Stimulated activated CD8-positive, alpha-beta memory T cell treated with anti-CD3 and anti-CD28 coated beads, Interleukin-12 subunit alpha, Interleukin-12 subunit beta, amount 100 ng/mL, for 4 hours (primary cell): ENCODE data around the gene PRDM1.
A peak's percentile ranks its signal among the peaks of the same experiment; 100 is the strongest.

Experiments used
- DNase-seq: peaks from one replicate; pipeline ENCODE4 v3.0.0-alpha.2; 2020; ENCODE audit warnings: low read depth

PRDM1 gene

DNA sequence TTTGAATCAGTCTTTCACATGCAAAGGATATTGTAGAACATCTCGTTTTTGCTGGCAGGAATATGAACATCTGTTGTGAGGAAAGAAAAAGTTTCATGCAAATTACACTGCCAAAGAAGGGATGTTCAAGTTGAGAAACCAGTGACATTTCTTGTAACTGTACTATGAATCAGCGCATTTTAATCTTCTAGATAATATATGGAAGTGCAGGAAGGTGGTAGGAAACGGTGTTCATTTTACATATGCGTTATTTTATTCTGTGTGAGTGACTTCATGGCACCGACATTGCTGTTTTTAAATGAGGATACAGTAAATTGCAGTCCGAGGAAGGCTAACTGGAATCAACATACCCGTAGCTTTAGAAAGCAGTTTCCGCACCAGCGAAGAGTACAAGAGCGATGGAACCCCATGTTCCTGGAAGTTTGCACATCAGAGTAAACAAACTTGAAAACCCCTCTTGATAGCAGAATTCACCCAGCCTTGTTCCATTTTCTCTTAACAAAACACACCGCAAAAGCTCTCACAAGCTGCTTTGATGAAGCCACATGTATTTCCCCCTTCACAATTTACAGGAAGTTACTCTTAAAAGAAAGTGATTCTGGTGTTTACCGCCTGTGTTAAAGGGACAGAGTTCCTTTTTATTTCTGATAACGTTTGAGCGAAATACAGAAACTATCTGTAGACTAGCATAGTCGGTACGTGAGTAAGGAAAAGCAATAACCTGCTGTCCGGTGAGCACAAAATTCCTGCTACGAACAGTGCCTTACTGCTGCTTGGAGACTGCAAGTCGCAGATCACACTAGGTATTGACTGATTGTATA is 11.5 kb downstream of the PRDM1 start:
- DNase-seq: no peak

GRCh38 chr6:106098383-106099234 is 12.5 kb downstream of the PRDM1 start:
- peak; percentile 53 for DNase-seq

DNA sequence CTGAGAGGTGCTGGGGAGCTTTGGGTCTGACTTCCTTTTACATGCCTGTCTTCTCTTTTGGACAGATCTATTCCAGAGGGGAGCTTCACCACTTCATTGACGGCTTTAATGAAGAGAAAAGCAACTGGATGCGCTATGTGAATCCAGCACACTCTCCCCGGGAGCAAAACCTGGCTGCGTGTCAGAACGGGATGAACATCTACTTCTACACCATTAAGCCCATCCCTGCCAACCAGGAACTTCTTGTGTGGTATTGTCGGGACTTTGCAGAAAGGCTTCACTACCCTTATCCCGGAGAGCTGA is 13.1 kb downstream of the PRDM1 start:
- DNase-seq: no peak

DNA sequence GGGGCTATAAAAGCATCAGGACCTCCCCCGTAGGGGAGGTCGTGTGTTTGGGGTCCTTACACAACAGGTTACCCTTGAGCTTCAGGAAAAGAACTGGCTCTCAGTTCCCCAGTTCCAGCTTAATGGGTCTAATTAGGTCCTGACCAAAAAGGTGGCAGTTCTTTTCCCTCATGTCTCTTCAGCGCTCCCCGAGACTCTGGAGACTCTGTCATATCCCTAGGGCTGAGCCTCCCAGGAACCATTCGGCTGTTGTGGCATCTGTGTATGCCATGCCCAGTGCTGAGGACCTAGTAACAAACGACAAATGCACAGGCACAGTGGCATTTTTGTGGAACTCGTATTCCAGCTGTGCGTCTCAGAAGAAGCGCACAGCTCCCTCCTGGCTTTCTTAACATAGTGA is 14.6 kb downstream of the PRDM1 start:
- no peak for DNase-seq

DNA sequence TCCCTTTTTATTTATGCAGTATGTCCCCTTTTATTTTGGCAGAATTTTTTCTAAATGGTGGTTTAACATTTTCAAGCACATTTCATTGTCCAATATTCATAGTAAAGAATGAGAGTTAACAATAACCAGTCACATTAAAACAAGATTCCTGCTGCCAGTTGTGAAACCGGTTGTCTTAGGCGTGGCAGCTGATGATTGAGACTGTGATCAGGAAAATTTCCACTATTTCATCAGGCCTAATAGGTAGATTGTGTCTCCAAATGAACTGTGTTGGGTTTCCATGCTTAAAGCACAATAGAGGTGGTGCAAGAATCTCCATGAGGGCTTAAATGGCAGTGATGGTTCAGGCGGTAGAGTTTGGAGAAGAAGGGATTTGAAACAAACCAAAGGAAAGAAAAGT is 15.3 kb downstream of the PRDM1 start:
- no peak for DNase-seq

DNA sequence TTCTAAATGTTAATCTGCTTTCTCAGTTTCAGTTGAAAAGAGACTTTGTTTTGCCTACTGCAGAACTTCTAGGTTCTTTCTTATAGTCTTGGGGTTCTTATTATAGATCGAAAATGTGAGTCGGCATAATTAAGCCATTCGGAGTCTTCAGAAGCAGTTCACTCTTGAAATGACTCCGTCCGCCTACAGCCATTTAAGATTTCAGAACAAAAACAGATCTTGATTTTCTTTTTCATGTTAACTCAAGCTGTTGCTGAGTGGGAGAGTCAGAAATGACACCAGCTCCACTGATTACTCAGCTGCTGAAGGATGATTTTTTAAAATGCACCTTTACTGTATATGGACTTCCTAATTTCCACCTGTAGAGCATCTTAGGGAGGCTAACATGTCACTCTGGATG is 15.9 kb downstream of the PRDM1 start:
- DNase-seq: no peak

DNA sequence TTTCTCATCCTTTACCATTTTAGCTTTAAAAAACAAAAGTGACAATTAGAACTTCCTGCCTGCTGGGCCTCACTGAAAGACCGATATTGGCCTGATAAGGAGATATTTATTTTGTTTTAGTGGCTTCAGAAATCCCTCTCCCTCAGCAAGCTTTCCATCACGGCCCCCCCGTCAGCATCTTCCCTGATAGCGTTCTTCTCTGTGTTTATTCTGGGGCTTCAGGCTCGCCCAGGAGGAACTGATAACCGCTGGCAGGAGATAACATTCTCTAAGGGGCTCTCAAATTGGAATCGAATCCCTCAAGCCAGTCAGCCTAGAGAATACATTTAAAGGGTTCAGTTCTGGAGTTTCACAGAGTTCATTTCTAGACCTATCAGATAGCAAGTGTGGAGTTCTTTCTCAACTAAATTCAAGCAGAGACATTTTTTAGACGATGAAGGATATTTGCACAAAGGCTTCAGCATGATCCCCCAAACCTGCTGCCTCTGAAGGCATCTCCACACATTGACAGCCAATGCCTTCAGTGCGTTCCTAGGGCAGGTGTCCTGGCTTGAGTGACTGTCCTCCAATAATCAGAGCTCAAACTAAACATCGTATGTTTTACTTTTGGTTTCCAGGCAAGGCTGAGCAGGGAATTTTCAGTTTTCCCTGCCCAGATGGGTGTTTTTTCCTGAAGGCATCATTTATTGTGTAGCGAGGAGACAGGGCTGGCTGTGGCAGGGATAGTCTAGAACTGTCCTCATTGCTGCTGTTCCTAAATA is 17.0 kb downstream of the PRDM1 start:
- DNase-seq: no peak

DNA sequence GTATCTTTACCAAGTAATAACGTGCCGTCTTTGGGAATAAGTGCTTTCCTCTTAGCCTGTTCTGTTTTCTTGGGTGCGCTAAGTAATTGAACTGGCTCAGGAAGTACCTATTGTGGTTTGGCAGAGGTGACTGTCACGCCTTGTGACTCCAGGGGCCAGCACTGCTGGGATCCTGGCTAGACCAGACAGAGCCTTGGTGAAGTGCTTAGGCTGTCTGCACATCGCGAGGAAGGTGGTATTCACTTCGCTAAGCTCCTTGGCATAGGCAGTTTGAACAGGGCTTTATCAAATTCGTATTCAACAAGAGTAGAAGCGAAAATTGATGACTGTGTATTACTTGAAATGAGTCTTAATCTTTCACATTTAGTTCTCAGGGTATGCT is 17.6 kb downstream of the PRDM1 start:
- no peak for DNase-seq

GRCh38 chr6:106104476-106104875 is 18.3 kb downstream of the PRDM1 start:
- DNase-seq: no peak

DNA sequence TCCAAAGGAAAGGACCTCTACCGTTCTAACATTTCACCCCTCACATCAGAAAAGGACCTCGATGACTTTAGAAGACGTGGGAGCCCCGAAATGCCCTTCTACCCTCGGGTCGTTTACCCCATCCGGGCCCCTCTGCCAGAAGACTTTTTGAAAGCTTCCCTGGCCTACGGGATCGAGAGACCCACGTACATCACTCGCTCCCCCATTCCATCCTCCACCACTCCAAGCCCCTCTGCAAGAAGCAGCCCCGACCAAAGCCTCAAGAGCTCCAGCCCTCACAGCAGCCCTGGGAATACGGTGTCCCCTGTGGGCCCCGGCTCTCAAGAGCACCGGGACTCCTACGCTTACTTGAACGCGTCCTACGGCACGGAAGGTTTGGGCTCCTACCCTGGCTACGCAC is 18.8 kb downstream of the PRDM1 start:
- no peak for DNase-seq

GRCh38 chr6:106105493-106105892 is 19.4 kb downstream of the PRDM1 start:
- DNase-seq: no peak

DNA sequence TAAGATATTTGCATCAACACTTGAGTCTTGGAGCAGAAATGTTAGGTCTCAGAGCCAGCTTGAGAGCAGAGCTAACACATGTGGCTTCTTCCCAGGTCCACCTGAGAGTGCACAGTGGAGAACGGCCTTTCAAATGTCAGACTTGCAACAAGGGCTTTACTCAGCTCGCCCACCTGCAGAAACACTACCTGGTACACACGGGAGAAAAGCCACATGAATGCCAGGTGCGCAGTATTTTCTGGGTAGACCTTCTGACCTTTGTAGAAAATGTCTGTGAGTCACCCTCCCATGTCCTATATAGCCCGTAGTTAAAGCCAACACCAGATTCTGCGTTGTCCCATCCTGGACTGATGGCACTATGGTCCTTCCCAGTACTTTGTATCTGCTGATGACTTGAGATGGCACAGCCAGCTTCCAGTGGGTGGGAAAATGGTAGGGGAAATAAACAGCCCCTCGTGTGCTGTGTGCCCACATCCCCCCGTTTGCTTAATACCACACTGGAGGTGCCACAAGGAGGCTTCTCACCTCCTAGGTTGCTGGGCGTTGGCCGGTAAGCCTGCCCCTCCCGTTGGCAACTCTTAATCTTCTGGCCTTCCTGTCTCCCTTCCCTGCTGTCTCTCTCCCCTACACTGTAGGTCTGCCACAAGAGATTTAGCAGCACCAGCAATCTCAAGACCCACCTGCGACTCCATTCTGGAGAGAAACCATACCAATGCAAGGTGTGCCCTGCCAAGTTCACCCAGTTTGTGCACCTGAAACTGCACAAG is 20.3 kb downstream of the PRDM1 start:
- DNase-seq: no peak

DNA sequence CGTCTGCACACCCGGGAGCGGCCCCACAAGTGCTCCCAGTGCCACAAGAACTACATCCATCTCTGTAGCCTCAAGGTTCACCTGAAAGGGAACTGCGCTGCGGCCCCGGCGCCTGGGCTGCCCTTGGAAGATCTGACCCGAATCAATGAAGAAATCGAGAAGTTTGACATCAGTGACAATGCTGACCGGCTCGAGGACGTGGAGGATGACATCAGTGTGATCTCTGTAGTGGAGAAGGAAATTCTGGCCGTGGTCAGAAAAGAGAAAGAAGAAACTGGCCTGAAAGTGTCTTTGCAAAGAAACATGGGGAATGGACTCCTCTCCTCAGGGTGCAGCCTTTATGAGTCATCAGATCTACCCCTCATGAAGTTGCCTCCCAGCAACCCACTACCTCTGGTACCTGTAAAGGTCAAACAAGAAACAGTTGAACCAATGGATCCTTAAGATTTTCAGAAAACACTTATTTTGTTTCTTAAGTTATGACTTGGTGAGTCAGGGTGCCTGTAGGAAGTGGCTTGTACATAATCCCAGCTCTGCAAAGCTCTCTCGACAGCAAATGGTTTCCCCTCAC is 21.0 kb downstream of the PRDM1 start:
- DNase-seq: no peak

- no peak for DNase-seq
Measured at GRCh38 chr6:106108129-106108528, 22.0 kb downstream of the PRDM1 start.

DNA sequence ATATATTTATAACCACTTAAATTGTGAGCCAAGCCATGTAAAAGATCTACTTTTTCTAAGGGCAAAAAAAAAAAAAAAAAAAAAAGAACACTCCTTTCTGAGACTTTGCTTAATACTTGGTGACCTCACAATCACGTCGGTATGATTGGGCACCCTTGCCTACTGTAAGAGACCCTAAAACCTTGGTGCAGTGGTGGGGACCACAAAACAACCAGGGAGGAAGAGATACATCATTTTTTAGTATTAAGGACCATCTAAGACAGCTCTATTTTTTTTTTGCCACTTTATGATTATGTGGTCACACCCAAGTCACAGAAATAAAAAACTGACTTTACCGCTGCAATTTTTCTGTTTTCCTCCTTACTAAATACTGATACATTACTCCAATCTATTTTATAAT is 22.9 kb downstream of the PRDM1 start:
- no peak for DNase-seq

DNA sequence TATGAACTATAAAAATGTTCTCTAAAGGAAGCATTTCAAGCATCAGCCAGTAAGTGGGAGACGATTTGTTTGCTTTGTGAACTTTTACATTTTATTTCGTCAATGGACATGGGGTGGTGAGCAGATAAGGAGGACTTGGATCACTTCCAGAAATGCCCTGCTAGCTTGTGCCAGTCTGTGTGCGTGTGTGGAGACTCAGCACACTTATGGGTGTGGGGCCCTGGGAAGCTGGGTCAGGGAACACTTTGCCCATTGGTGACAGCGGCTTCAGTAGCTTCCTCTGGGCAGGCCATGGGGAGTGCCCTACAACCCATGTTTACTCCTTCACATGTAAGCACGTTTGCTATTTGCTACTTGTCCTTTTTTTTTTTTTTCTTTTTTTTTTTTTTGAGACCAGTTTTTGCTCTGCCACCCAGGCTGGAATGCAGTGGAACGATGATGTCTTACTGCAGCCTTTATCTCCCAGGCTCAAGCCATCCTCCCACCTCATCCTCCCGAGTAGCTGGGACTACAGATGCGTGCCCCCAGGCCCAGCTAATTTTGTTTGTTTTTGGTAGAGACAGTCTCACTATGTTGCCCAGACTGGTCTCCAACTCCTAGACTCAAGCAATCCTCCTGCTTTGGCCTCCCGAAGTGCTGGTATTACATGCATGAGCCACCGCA is 24.2 kb downstream of the PRDM1 start:
- no peak for DNase-seq

DNA sequence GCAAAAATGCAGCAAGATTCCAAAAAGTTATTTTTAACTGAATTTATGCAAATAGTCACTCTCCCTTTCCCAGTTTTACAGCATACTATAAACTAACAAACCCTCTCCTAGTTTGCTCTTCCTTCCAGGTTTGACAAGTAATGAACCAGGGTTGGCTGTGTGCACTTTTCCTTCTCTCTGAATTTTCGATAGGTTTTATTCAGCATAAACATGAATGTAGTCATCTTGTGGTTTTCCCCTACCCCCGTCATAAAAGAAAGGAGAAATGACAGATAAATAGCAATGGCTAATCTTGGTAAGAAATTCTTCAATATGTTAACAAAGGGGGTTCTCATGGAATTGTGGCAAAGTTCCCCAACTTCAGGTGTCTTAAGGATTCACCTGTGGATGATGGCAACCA is 26.3 kb downstream of the PRDM1 start:
- DNase-seq: no peak

GRCh38 chr6:106113256-106113959 is 27.3 kb downstream of the PRDM1 start:
- DNase-seq: no peak

DNA sequence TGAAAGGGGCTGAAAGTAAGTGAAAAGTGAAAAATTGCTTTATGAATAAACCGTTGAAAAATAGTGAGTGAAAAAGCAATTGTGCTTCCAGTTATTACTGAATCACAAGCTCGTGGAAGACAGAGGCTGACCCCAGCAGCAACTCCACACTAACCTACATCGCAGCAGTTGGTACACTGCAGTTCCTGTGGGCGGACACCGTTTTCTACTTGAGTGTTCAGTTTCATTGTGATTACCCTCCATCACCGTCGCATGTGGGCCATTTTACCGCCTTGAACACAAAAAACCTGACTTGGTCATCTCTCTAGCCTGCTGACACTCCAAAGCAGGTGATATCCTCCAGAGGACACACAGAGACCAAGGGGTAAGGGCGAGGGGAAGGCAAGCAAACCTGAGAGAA is 28.4 kb downstream of the PRDM1 start:
- DNase-seq: no peak

- no peak for DNase-seq
Measured at GRCh38 chr6:106115286-106115685, 29.1 kb downstream of the PRDM1 start.
